ENCODE results near the gene HSF2BP.

DNA sequence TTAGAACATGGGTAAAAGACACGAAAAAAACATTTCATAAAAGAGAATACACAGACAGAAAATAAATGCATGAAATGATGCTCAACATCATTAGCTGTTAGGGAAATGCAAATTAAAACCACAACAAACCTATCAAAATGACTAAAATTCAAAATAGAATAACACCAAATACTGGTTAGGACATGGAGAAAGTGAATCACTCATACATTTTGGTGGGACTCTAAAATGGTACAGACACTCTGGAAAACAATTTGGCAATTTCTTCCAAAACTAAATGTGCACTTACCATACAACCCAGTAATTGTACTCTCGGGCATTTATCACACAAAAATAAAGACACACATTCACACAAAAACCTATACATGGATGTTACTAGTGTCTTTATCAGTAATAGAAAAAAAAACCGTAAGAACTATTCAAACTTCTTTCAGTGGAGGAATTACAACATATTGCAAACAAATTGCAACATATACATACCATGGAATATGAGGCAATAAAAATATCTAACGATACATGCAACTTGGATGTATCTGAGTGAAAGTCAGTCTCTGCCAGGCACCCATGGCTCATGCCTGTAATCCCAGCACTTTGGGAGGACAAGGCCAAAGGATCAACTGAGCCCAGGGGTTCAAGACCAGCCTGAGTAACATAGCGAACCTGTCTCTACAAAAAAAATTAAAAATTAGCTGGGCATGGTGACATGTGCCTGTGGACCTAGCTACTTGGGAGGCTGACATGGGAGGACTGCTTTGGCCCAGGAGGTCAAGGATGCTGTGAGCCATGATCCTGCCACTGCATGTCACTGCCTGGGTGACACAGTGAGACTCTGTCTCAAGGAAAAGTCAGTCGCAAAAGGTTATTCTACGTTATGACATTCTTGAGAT lies 19.6 kb downstream of the HSF2BP start:
- TF ChIP-seq, protein P1, sequence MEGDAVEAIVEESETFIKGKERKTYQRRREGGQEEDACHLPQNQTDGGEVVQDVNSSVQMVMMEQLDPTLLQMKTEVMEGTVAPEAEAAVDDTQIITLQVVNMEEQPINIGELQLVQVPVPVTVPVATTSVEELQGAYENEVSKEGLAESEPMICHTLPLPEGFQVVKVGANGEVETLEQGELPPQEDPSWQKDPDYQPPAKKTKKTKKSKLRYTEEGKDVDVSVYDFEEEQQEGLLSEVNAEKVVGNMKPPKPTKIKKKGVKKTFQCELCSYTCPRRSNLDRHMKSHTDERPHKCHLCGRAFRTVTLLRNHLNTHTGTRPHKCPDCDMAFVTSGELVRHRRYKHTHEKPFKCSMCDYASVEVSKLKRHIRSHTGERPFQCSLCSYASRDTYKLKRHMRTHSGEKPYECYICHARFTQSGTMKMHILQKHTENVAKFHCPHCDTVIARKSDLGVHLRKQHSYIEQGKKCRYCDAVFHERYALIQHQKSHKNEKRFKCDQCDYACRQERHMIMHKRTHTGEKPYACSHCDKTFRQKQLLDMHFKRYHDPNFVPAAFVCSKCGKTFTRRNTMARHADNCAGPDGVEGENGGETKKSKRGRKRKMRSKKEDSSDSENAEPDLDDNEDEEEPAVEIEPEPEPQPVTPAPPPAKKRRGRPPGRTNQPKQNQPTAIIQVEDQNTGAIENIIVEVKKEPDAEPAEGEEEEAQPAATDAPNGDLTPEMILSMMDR (IDR thresholded peaks at IDR 0.05): no peak
- TF ChIP-seq POLR2A (IDR thresholded peaks at IDR 0.05): no peak
